Measurements from ENCODE around the gene CEP192.

GRCh38 chr18:12993439-12993838 is 2.3 kb downstream of the CEP192 start:
- TF ChIP-seq, protein P1, sequence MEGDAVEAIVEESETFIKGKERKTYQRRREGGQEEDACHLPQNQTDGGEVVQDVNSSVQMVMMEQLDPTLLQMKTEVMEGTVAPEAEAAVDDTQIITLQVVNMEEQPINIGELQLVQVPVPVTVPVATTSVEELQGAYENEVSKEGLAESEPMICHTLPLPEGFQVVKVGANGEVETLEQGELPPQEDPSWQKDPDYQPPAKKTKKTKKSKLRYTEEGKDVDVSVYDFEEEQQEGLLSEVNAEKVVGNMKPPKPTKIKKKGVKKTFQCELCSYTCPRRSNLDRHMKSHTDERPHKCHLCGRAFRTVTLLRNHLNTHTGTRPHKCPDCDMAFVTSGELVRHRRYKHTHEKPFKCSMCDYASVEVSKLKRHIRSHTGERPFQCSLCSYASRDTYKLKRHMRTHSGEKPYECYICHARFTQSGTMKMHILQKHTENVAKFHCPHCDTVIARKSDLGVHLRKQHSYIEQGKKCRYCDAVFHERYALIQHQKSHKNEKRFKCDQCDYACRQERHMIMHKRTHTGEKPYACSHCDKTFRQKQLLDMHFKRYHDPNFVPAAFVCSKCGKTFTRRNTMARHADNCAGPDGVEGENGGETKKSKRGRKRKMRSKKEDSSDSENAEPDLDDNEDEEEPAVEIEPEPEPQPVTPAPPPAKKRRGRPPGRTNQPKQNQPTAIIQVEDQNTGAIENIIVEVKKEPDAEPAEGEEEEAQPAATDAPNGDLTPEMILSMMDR (conservative IDR thresholded peaks at IDR 0.05; ENCODE audit: low read length), result no peak
- no peak for TF ChIP-seq EZH2phosphoT487 (IDR thresholded peaks at IDR 0.05; ENCODE audit: borderline replicate concordance)
